NCI-H187 (cell line): Measurements from ENCODE around the gene FOXK2.
"Not testable (repeated sequence)": the region's sequence is repeated elsewhere in the genome, so short reads cannot be mapped to it uniquely, and the experiment has no call there.

Experiments used
- DNase-seq, 2 experiments: peaks; one replicate each; lab custom pipeline; 2025; lab: John Stamatoyannopoulos, UW

FOXK2 gene

DNA sequence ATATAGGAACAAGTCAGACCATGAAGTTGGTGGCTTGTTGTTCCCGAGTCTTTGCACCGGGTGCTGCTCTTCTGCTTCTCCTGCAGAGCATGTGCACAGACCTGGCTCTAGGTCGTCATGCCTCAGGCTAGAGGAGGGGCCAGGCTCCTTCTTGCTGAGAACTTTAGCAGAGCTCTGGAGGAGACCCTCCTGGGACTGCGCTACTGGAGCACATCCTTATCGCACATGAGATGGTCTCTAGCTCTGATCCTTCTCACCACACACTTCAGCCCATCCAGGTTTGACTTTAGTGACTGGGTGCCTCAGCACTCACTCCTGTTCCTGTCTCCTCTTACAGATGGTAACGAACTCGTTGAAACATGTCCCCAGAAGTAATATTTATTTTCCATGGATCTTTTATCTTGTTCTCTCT lies 14.9 kb downstream of the FOXK2 start:
- DNase-seq: no peak

- no peak for DNase-seq
These were observed 17.1 kb downstream of the FOXK2 start for GRCh38 chr17:82536512-82537201.

- DNase-seq: not testable (repeated sequence)
These were observed 17.7 kb downstream of the FOXK2 start for GRCh38 chr17:82537228-82537627.

- DNase-seq: not testable (repeated sequence)
These were observed 19.5 kb downstream of the FOXK2 start for GRCh38 chr17:82539076-82539475.

- DNase-seq: no peak
These were observed 22.9 kb downstream of the FOXK2 start for GRCh38 chr17:82542439-82542838.

- DNase-seq: no peak
These were observed 25.0 kb downstream of the FOXK2 start for GRCh38 chr17:82544431-82545070.

GRCh38 chr17:82545071-82545462 lies 25.5 kb downstream of the FOXK2 start:
- DNase-seq: no peak

DNA sequence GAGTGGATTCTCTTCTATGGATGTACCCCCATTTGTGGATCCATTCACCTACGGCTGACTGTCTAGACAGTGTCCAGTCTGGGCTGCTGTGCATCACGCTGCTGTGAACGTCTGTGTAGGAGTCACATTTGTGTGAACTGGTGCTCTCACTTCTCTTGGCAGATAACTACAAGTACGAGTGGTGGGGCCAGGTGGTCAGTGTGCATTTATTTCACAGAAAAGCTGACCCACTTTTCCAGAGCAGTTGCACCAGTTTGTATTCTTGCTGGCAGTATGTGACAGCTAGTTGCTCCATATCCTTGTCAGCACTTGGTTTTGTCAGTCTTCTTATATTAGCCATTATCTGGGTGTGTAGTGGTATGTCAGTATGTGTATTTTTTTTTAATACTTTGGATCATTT lies 28.4 kb downstream of the FOXK2 start:
- no peak for DNase-seq

DNA sequence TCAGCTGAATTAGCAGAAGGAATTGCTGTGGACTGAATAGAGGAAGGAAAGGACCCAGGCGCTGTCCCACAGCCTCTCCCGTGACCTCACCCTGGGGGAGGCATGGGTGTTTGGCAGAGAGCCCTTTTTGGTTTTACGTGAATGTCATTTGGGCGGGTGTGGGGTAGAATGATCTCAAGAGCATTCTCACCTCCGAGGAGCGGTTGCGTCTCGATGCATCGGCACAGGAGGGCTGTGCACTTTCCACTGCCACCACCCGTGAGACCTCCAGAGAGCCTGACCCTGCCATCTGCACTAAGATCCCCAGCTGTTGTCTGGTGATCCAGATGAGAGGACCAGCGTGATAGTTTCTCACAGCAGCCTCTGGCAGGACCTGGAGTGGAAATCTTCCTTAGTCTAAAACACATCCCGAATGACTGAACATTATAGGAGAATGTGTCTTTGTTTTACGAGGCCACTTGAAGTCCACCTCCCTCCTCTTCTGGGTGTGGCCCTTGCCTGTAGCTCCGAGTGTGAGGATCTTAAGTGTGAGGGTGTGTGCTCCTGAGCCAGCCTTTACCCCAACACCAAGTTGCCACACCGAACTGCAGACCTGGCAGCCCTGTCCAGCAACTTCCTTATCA lies 29.3 kb downstream of the FOXK2 start:
- no peak for DNase-seq

DNA sequence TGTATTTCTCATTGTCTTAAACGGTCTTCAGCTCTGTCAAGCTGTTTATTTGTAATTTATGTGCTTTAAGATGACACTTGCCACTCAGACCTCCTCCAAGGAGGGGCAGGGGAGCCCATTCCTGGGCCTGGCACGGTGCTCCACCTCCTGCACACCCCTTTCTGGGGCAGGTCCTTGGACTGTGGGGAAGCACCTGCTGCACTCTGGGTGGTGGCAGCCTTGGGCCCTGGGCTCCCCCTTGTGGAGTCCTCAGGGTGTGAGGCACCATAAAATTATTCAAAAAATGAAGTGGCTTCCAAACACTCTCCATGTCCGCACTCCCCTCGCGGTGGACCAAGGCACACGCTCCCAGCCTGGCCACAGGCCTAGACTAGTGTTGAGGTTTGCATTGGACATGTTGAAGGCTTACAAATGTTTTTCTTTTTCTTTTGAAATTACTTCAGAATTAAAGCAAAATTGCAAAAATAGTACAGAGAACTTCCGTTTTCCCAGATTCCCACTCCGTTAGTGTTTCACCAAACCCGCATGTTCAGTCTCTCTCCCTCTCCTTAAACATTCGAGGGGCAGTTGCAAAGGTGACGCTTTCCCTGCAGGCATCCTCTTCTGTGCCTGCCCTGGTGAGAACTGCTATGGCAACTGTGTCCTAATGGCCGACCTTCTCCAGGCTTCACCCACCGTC lies 32.4 kb downstream of the FOXK2 start:
- DNase-seq: peak; percentile 27 to 41

DNA sequence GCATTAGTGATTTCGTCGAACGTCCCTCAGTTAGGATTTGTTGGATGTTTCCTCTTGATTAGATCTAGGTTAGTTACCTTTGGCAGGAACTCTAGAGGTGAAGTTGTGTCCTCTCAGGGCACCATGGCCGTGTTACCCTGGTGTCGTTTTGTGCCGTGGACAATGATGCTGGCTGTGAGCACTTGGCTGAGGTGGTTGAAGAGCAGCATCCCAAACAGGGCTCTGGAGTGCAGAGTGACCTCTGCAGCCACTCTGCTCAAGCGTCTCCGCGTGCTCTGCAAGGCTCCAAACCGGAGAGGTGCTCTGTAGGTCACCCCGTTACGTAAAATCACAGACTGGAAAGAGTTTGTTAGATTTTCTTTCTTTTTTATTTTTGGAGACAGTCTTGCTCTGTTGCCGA lies 33.0 kb downstream of the FOXK2 start:
- DNase-seq: no peak

GRCh38 chr17:82553210-82553930 lies 33.8 kb downstream of the FOXK2 start:
- no peak for DNase-seq

DNA sequence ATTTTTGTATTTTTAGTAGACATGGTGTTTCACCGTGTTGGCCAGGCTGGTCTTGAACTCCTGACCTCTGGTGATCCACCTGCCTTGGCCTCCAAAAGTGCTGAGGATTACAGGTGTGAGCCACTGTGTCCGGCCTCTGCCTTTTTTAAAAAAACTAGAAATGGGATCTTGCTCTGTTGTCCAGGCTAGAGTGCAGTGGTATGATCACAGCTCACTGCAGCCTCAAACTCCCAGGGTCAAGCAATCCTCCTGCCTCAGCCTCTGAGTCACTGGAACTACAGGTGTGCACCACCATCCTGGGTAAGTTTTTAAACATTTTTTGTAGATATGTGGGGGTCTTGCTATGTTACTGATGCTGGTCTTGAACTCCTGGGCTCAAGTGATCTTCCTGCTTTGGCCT lies 38.0 kb downstream of the FOXK2 start:
- DNase-seq: not testable (repeated sequence)

GRCh38 chr17:82559566-82560251 lies 40.2 kb downstream of the FOXK2 start:
- DNase-seq: peak; percentile 51 to 82

GRCh38 chr17:82560252-82560642 lies 40.7 kb downstream of the FOXK2 start:
- DNase-seq: no peak

GRCh38 chr17:82560802-82561428 lies 41.4 kb downstream of the FOXK2 start:
- no peak for DNase-seq

DNA sequence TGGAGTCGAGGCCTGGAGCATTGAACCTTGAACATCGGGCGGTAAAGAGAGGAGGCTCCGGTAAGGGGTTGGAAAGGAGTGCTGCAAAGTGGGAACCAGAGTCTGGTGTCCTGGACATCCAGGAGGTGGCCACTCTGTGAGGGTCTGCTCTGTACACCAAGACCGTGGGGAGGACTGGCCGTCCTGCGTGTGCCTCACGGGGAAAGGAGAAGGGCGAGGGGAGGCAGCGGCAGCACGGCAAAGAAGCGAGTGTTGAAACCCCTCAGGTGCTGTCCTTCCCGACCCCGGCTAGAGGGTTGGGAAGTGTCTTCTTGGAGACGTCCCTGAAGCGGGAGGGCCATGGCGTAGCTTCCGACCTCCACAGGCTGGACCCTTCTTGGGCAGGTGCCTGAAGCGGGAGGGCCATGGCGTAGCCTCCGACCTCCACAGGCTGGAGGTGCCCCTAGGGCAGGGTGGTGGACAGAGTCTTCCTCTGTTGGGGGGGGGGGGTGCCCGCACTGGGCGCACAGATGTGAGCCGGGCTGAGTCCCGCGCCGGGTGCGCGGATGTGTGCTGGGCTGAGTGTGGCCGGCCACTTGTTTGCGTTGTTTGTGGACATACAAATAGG lies 42.0 kb downstream of the FOXK2 start:
- DNase-seq: no peak

- not testable (repeated sequence) for DNase-seq
These were observed 43.2 kb downstream of the FOXK2 start for GRCh38 chr17:82562718-82563220.

DNA sequence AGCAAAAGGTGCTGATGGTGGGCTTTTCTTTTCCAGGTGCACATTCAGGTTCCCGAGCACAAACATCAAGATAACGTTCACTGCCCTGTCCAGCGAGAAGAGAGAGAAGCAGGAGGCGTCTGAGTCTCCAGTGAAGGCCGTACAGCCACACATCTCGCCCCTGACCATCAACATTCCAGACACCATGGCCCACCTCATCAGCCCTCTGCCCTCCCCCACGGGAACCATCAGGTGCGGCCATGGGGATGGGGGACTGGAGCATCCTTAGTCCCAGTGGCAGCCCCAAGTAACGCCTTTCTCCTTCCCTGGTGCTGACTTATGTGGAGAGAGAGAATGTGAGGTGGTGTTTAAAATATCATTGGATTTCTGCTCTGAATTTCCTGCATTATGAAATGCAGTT lies 43.8 kb downstream of the FOXK2 start:
- DNase-seq: no peak

GRCh38 chr17:82563745-82564144 lies 44.2 kb downstream of the FOXK2 start:
- not testable (repeated sequence) for DNase-seq
